Lower leg skin (tissue), 3 donors: ENCODE measurements around the gene EFEMP2.

Source experiments
- POLR2A ChIP-seq, 2 donors: fragments of 450-650 bp; IDR thresholded peaks; one replicate each; pipeline ENCODE4 v1.6.1; 2016 to 2017; ENCODE audit warnings: antibody characterized with exemption in 2 of 2, mild to moderate bottlenecking in 1 of 2, moderate library complexity in 1 of 2
- TF ChIP-seq, protein P1 (sequence below), 3 donors: fragments of 450-650 bp; IDR thresholded peaks; one replicate each; pipeline ENCODE4 v1.5.1; 2016; ENCODE audit warnings: antibody characterized with exemption in 3 of 3, mild to moderate bottlenecking in 3 of 3, moderate library complexity in 2 of 3

DNA sequence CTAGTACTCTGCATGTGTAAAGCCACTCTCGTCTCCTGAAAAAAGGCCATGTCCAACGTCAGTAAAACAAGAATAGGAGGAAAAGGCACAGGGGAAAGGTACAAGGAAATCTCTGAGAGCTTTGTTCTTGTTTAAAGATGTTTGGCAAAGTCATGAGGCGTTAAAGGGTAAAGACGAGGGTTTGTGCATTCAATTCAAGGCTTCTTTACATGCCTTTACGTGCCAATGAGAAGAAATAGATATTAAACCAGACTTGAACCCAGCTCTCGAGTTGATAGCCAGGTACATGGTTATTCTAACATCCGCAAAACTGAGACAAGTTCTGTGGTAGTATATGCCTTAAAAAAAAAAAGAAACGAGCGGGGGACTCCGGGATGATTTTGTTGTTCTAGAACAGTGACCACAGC is 13.9 kb downstream of the EFEMP2 start:
- TF ChIP-seq, protein P1, sequence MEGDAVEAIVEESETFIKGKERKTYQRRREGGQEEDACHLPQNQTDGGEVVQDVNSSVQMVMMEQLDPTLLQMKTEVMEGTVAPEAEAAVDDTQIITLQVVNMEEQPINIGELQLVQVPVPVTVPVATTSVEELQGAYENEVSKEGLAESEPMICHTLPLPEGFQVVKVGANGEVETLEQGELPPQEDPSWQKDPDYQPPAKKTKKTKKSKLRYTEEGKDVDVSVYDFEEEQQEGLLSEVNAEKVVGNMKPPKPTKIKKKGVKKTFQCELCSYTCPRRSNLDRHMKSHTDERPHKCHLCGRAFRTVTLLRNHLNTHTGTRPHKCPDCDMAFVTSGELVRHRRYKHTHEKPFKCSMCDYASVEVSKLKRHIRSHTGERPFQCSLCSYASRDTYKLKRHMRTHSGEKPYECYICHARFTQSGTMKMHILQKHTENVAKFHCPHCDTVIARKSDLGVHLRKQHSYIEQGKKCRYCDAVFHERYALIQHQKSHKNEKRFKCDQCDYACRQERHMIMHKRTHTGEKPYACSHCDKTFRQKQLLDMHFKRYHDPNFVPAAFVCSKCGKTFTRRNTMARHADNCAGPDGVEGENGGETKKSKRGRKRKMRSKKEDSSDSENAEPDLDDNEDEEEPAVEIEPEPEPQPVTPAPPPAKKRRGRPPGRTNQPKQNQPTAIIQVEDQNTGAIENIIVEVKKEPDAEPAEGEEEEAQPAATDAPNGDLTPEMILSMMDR (IDR thresholded peaks at IDR 0.05), result no peak
- TF ChIP-seq POLR2A (IDR thresholded peaks at IDR 0.05), result no peak
